Stimulated activated CD4-positive, alpha-beta T cell treated with anti-CD3 and anti-CD28 coated beads, Interleukin-15, amount 100 ng/mL, for 48 hours (primary cell): Measurements from ENCODE around the gene BRMS1.
"Not testable (repeated sequence)": the region's sequence is repeated elsewhere in the genome, so short reads cannot be mapped to it uniquely, and the experiment has no call there.

ENCODE experiments used
- DNase-seq, 2 donors: peaks; one replicate each; pipeline ENCODE4 v3.0.0-alpha.2; 2020; ENCODE audit warnings: low read depth in 2 of 2

The BRMS1 gene

DNA sequence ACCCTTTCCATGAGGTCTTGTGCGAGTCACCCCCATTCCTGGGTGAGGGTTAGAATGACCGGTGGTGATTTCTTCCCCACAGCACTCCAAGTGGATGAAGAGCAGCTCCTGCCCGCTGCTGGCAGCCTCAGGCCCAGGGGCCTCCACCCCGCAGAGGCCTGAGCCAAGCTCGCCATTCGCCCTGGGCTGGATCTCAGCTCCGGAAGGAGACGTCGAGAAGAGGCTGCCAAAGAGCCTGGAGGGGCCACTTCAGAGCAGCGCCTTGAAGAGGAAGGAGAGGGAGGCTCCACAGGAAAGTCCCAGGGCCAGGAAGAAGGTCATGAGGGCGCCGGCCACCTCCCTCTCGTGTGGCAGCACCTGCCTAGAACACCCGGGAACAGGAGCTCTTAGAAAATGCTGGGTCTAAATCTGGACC lies 18.3 kb upstream of the BRMS1 start:
- no peak for DNase-seq

DNA sequence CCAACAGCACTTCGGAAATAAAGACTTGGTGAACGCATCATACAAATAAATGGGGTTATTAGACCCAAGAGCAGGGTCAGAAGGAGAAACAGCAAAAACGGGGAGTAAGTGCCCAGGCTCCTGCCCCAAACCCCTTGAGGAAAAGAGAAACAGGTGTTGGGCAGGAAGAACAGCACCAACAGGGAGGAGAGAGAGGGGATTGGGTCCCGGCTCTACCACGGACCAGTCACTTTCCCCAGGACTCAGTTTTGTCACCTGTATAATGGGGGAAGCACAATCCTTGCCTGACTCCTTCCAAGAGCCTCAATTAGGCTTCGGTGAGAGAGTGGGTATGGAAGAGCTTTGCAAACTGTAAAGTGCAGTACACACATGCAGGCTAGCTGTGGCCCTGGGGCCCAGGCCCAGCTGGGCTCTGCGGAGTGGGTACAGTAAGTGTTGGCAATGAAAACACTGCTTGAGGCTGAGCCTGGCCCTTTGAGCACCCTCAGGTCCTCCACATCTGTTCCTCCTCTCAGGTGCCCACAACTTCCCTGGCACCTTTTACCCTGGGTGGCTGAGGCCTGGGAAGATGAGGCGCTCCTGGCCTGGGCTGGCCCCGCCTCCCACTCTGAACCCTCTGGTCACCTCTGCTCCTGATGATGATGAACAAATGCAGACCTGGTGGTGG lies 17.7 kb upstream of the BRMS1 start:
- no peak for DNase-seq

DNA sequence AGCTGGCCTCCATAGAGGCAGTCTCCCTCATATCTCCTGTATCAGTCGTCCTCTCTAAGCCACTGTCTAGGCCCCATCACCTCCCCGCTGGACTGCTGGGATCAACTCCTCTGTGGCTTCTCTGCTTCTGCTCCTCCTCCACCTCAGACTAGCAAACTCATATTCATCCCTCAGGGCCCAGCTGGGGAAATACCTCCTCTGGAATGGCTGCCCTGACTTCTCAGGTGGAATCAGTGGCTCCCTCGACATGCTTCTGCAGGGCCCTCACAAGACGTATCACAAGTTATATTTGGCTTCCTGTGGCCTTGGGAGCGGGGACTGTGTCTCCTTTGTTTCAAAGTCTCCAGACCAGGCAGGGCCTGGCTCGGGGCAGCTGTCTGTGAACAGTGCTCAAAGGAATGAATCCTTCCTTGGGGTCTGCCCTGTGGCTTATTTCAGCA lies 16.6 kb upstream of the BRMS1 start:
- no peak for DNase-seq

DNA sequence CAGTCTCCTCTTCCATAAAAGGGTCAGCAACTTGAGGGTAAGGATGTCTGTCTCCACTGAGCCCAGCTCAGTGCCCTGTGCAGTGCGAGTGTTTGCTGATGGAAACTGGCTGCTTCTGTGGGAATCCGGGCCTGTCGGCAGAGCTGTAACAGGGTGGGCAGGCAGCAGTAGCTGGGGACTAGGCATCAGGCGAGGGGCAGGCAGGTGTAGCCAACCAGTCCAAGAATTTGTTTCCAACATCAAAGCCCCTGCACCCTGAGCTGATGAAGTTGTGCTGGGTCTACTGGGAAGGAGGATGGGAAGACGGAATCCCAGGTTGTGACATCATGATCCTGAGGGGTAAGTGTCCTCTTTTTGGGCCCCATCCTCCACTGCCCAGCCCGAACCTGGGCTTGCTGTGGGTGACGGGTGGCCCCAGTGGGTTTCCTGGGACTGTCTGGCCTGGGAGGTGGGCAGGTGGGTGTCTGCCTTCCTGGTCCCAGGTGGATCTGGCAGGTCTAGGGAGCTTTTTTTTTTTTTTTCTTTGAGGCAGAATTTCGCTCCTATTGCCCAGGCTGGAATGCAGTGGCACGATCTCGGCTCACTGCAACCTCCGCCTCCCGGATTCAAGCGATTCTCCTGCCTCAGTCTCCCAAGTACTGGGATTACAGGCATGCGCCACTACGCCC lies 15.6 kb upstream of the BRMS1 start:
- no peak for DNase-seq

DNA sequence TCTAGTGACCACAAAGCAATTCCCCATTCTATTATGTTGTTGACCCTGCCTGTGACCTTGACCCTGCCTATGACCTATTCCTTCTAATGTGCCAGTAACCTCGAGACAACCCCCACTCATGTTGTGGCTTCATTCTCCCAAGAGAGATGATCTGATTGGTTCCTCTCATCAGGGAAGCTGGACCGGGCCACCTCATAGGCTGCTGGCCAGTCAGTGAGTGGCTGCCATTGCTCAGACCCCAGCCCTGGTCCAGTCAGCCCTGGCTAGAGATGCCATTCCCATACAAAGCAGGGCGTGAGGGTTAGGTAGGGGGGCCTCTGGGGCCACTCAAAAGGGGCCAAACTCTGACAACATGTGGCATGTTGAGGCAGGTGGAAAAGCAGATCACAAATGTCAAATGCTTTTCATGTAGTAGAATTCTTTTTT lies 14.8 kb upstream of the BRMS1 start:
- no peak for DNase-seq

DNA sequence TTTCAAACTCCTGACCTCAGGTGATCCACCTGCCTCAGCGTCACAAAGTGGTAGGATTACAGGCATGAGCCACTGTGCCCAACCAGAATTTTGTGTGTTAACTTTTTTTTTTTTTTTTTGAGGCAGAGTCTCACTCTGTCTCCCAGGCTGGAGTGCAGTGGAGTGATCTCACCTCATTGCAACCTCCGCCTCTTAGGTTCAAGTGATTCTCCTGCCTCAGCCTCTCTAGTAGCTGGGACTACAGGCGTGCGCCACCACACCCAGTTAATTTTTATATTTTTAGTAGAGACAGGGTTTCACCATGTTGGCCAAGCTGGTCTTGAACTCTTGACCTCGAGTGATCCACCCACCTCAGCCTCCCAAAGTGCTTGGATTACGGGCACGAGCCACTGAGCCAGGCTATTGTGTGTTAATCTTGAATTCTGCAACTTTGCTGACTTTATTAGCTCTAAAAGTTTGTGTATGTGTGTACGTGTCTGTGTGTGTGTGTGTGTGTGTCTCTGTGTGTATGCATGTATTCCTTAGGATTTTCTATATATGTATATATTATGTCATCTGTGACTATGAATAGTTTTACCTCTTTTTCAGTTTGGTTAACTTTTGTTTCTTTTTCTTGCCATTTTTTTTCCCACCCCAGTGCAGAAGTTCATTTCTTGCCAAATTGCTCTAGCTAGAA lies 5.8 kb upstream of the BRMS1 start:
- DNase-seq = not testable (repeated sequence)

DNA sequence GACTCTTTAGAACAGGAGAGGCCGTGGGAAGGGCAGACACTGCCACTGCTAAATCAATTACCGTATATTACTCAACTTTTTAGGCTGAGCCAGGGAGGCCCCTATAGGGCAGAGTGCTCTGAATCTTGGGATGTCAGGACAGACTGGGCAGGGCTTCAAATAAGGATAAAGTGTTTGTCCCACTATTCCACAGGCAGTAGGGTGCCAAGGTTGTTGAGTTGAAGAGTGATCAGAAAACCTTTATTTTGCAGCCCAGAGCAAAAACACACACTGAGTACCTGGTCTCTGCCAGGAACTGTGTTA lies 4.1 kb upstream of the BRMS1 start:
- DNase-seq = no peak

DNA sequence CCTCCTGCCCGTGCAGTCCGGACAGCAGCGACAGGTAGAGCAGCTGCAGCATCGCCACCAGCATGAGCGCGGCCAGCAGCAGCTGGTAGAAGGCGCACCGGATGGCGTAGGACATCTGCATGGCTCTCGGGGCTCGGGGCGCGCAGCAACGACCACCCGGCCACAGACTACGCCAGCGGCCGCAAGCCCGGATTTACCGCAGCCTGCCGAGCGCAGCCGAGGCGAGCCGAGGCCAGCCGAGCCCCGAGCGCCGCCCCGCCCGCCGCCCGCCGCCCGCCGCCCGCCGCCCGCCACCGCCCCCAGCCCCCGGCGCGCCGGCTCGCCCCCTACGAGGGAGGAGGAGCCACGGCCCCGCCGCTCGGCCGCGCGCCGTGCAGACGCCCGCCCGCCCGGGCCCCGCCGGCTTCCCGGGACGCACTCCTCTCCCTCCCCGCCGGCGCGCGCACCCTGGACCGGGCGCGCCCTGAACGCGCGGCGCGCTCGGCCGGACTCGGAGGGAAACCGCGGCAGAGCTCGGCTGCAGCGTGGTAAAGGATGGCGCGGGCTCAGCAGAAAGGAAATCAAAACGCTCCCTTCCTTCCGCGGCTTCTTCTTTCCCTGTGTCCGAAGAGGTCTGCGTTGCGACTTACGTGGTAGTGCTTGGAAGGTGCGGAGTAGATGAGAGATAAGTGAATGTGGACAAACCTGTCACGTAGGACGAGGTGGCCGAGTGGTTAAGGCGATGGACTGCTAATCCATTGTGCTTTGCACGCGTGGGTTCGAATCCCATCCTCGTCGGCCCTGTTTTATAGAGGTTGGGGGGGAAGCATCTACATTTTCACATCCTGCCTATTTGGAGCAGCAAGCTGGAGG lies 2.7 kb upstream of the BRMS1 start, which contains the start of gene B4GAT1:
TSS of gene B4GAT1 (minus strand) at position 205 of the 852 bp plus-strand sequence. CDS start at position 121, 84 bp downstream.
- peak; percentile 81 to 86 for DNase-seq

DNA sequence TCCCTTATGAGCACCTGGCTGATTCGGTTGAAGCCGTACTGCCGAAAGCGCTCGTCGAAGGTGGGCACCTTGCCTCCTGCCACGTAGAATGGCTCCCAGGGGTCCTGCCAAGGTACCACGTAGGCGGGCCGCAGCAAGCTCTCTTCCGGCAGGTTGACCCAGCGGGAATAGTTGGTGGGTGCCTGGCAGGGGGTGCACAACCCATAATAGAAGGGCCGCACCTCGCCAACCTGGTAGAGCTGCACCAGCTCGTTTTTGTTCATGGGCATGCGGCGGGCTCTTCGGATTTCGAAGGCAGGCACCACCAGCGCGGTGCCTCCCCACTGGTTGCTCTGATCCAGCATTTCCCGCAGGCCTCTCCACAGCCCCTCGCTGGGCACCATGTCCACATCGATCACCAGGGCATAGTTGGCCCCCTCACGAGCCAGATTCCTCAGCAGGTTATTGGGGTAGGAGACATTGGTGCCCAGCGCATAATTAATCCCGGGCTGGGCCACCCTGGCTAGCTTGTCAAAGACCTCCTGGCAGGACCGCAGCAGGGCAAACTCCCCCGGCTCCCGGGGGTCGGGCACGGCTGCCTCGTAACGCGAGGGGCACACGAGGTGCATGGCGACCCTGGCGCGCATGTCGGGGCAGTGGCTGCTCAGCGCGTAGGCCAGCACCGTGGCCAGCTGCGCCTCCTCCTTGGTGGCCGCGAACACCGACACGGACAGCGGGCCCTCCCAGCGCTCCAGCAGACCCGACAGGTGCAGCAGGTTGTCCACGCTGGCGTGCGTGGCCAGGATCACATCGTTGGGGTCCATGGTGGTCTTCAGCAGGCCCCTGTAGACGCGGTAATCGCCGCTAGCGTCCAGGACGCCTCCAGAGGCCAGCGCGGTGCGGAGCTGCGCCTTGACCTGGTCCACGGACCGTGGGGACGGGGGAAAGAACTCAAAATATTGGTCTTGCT lies 1.8 kb upstream of the BRMS1 start:
- no peak for DNase-seq

DNA sequence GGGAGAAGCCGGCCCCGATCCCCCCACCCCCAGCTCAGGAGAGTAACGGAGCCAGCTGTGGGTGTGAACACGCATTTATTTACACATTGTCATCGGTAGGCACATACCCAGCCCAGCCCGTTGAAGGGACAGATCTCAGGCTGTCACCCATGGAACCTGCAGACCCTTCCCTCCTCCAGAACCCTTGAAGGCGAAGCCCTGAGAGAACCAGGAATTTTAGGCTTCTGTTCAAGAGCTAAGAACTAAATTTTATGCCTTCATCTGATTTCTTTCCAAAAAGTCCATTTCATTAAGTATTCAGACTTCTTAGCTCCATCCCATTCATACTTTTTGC lies 379 bp upstream of the BRMS1 start:
- DNase-seq = no peak

DNA sequence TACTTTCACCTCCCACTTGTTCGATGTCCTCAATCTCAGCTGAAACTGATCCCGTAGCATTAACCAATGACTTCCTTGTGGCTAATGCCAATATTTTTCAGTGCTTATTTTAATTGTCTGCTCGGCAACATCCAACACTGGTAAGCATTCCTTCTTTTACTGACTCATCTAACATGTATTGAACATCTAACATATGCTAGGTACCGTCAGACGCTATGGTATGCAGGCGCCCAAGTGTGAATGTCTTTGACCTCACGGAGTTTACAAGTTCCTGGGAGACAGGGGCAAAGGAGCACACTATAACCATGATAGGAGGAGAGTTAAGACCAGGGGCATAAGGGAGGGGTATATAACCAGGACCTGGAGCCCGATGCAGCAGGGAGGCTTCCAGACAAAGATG lies 1.7 kb downstream of the BRMS1 start:
- no peak for DNase-seq

DNA sequence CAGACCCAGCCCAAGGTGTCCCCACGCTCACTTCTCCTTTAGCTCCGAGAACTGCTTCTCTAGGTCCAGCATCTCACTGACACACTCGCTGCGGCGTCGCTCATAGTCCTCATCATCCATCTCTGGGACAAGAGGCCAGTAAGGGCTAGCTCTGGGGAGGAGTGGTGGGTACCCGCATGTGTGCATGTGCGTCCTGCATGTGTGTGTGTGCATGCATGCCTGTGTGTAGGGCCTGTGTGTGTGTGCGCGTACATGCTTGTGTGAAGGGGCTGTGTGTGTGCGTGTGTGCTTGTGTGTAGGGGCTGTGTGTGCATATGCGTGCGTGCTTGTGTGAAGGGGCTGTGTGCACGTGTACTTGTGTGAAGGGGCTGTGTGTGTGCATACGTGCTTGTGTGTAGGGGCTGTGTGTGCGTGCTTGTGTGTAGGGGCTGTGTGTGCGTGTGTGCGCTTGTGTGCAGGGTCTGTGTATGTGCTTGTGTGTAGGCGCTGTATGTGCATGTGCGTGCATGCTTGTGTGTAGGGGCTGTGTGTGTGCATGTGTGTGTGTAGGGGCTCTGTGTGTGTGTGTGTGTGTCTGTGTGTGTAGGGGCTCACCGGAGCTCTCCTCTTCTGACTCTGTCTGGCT lies 3.3 kb downstream of the BRMS1 start:
- DNase-seq = no peak

DNA sequence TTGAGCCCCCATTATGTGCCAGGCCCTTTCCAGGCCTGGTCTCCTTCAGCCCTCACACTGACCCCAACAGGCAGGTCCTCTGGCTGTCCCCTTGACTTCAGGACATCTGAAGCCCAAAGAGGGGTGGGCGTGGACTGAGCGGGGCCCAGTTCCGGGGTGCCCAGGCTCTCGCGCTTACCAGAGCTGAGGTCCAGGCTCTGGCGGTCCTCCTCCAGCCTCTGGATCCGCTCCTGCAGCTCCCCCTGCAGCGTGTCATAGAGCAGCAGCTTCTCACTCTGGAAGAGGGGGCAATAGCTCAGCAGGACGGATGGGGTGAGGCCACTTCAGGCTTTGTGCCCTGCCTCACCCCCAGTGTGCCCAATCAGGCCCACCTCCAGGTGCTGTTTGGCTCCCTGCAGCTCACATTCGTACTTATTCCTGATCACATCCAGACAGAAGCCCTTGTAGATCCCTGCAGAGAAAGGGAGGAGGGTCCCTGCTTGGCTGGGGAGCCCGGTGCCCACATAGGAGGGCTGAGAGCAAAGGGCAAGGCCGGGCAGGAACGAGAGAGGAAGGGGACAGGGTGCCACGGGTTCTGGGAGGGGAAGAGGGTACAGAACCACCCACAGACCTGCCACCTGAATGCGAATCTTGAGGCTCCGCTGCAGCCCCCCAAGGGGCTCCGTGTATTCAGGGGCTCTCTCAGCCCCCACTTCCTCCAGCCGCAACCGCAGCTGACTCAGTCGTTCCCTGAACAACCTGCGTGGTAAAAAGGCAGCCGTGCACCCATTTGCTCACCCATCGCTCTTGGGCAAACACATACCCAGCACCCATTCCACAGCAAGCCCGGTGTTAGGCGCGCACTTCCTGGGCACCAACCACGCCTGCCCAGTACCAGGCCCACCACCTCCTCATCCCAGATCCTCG lies 4.1 kb downstream of the BRMS1 start:
- no peak for DNase-seq

DNA sequence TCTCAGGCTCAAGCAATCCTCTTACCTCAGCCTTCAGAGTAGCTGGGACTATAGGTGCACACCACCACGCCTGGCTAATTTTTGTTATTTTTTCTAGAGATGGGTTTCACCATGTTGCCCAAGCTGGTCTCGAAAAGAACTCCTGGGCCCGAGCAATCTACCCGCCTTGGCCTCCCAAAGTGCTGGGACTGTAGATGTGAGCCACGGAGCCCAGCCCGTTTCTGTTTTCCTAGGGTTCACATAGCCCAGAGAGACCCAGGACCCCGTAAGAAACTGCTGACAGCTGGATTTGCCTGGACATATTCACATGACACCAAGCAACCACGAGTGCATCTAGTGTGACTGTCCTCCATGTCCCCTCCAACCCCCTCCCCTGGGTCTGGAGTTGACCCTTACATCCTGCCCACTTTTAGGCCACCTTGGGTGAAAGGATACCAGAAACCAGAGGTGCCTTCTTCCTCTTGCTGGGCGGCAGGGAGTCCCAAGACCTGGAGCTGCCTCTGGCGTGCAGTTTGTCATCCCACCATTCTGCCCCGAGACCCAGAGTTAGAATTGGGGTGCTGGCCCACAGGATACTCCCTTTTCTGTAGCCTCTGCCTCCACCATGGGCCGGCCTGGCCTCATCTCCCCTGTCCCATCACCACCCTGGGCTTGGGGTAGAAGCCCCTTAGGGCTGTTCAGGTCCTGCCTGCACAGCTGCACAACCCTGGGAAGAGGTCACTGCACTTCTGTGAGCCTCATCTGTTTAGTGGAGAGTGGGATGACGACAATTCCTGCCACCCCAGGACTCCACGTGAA lies 5.0 kb downstream of the BRMS1 start:
- no peak for DNase-seq

DNA sequence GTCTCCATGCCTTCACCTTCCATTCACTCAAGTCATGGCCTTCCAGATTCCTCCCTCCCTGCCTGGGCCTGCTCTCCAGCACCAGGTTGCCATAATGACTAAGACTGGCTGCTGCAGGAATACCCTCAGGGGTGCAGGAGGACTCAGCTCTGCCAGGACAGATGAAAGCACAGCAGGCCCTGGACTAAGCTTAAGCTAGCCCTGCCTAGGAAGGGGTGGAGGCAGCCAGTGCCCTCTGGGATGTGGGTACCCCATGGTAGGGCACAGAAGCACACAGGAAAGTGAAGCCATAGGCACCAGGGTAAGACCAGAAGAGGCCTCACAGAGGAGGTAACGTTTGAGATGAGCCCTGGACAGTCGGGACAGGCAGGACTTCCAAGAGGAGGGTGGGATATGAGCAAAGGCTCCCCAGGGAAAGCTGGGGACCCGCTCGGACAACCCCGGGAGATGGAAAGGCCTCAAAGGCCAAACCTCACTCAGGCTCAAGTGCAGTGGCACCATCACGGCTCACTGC lies 5.7 kb downstream of the BRMS1 start:
- no peak for DNase-seq

DNA sequence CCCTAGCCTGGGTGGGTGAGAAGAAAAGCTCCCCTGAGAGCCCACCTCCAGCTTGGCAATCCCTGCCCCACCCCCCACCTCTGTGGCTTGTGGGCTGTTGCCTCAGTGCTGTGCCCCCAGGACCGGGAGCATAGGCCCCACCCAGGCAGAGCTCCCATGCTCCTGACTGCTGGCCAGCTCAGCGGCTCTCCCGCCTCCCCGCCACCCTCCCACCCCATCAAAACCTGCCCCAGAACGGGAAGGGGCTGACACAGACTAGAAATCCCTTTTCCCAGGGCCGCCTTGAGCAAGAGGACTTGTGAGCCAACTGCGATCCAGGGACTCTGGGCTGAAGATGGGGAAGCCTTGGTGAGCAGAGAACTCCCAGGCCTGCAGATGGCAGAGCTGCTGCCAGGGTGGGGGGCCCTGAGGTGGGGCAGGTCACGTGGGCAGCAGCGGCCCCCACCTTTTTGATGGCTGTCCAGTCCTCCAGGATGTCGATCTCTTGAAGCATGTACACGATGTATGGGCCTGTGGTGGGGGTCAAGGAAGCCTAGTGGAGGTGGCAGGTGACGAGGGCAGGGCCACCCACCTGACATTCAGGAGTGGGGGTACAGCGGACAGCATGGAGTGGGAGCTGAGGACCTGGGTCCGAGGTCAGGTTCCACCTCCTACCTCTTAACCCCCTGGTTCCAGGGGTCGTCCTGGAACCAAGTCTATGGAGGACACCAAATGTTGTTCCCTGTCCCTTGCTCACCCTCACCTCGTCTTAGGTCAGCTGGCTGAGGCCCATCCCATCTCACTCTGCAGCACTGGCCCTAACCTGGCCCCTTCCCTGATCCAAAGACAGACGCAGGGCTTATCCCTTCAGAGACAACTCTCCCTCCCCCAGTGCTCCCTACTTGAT lies 6.4 kb downstream of the BRMS1 start:
- no peak for DNase-seq

DNA sequence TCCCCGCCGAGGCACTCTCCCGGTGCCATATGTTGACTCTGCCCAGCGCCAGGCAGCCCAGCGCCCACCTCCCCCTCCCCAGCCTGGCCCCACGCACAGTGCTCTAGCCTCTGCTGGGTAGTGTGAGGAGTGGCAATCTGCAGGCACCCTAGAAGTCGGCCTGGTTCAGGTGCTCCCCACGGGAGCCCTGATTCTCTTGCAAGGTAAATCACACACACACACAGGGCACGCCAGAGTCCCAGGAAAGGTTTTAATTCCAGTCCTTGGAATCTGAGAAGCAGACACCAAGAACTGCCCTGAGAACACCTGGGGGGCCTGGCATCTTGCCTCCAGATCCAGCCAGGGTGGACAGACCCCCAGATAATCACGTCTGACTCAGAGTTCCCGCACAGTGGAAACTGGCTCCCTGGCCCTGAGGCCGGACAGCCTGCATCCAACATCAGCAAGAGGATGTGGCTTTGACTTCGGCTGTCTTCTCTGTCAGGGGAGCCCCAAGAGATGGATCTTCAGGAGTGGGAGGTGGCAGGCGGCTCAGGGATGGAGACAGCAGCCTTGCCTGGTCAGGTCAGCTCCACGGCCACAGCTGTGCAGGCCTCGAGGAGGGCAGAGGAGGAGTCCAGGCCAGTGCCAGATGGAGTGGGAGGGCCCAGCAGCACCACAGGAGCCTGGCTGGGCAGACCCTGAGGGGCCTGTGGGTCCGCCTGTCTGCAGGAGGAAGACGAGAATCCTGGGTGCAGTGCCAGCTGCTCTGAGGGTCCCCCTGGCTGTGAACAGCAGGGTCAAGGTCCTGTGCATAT lies 7.6 kb downstream of the BRMS1 start:
- DNase-seq = no peak
